ENCODE results near the gene DAAM1. TPM values are rescaled to one million over a fixed set of nuclear protein-coding genes. Genes with fewer than 3 reads are reported as not detected.

Gene DAAM1
- total and polyA plus RNA-seq, 2 donors (not counting 1 experiment from before 2014, with no cell fraction given): 11.2 to 34.3 TPM

GRCh38 chr14:59213368-59214315 lies 25.2 kb downstream of the DAAM1 start:
- Histone ChIP-seq H3K4me1 (ENCODE audit: control insufficient read depth in 2 of 2, insufficient read depth in 2 of 2, low read length in 2 of 2) (peaks cover 5 to 6% of the 10 kb centered on the region in 2 donors), H3K9me3 (ENCODE audit: control extremely low read depth in 1 of 3, control insufficient read depth in 2 of 3, insufficient read depth in 1 of 3, low read length in 2 of 3) (no peaks in the 10 kb centered on the region), H4K20me1 (ENCODE audit: control insufficient read depth, insufficient read depth, low read length, poor library complexity, severe bottlenecking) (peaks cover 5% of the 10 kb centered on the region), H3K4me3 (ENCODE audit: control extremely low read depth in 1 of 5, extremely low read depth in 1 of 5, insufficient read depth in 1 of 5, low read depth in 2 of 5, low read length in 4 of 5) (no peak overlapping the region), H2AFZ (ENCODE audit: insufficient read depth, low read depth, low read length, poor library complexity, severe bottlenecking) (no peak overlapping the region), H3K4me2 (replicated peaks; ENCODE audit: low read depth, low read length, poor library complexity, severe bottlenecking) (no peak overlapping the region), H3K27ac (ENCODE audit: low read length in 2 of 2) (no peak overlapping the region), H3K36me3 (replicated peaks in 1 of 2; ENCODE audit: control extremely low read depth in 1 of 2, control insufficient read depth in 1 of 2, extremely low read depth in 1 of 2, insufficient read depth in 2 of 2, low read length in 1 of 2) (no peaks in the 10 kb centered on the region), H3K9ac (ENCODE audit: low read length) (no peak overlapping the region), H3K27me3 (replicated peaks in 1 of 4; ENCODE audit: control extremely low read depth in 1 of 4, control insufficient read depth in 3 of 4, insufficient read depth in 4 of 4, low read length in 3 of 4) (no peaks in the 10 kb centered on the region), H3K79me2 (ENCODE audit: control insufficient read depth, insufficient read depth, low read length) (peaks cover 63% of the 10 kb centered on the region)
- H3K9me3 Mint-ChIP-seq (ENCODE audit: insufficient read depth): no peaks in the 10 kb centered on the region
- intact Hi-C loops (cut with micrococcal nuclease): no loop called here
- WGBS (ENCODE audit: insufficient coverage): 96% methylated on average over 5 of the region's 7 CpGs
- H3K4me3 Mint-ChIP-seq: no peak overlapping the region
- CTCF ChIA-PET: interaction anchor here (1.4 kb wide), 1 partner anchor 230 kb away, joined by 3 read pairs; no protein-coding TSS in a partner anchor
- POLR2A ChIA-PET: interaction anchor here (0.7 kb wide), 1 partner anchor 140 kb away, joined by 5 read pairs; no protein-coding TSS in a partner anchor
- H3K4me1 Mint-ChIP-seq: peaks cover 41% of the 10 kb centered on the region
- TF ChIP-seq CTCF (IDR thresholded peaks at IDR 0.05): no peak
- TF ChIP-seq EZH2 (IDR thresholded peaks at IDR 0.05; ENCODE audit: borderline replicate concordance, insufficient read depth, low read depth, low read length, poor library complexity, severe bottlenecking): no peak
- ATAC-seq (ENCODE audit: low read depth) (no peak), DNase-seq (no peak)
- no peaks in the 10 kb centered on the region for H3K27me3 Mint-ChIP-seq
- no peak overlapping the region for H3K27ac Mint-ChIP-seq

- Mint-ChIP-seq H3K4me1 (peaks cover 44% of the 10 kb centered on the region), H3K27ac (no peak overlapping the region), H3K9me3 (ENCODE audit: insufficient read depth) (no peaks in the 10 kb centered on the region), H3K27me3 (no peaks in the 10 kb centered on the region), H3K4me3 (no peak overlapping the region)
- no peak overlapping the region for H3K4me2 ChIP-seq (replicated peaks; ENCODE audit: low read depth, low read length, poor library complexity, severe bottlenecking)
- peaks cover 67% of the 10 kb centered on the region for H3K79me2 ChIP-seq (ENCODE audit: control insufficient read depth, insufficient read depth, low read length)
- DNase-seq (no peak), ATAC-seq (ENCODE audit: low read depth) (no peak)
- no peaks in the 10 kb centered on the region for H3K9me3 ChIP-seq (ENCODE audit: control extremely low read depth in 1 of 3, control insufficient read depth in 2 of 3, insufficient read depth in 1 of 3, low read length in 2 of 3)
- no peak for TF ChIP-seq EZH2 (IDR thresholded peaks at IDR 0.05; ENCODE audit: borderline replicate concordance, insufficient read depth, low read depth, low read length, poor library complexity, severe bottlenecking)
- TF ChIP-seq CTCF (IDR thresholded peaks at IDR 0.05): no peak
- H3K4me3 ChIP-seq (ENCODE audit: control extremely low read depth in 1 of 5, extremely low read depth in 1 of 5, insufficient read depth in 1 of 5, low read depth in 2 of 5, low read length in 4 of 5): no peak overlapping the region
- WGBS (ENCODE audit: insufficient coverage): no CpG with 5 or more reads among the region's 3 CpGs
- H3K36me3 ChIP-seq (replicated peaks in 1 of 2; ENCODE audit: control extremely low read depth in 1 of 2, control insufficient read depth in 1 of 2, extremely low read depth in 1 of 2, insufficient read depth in 2 of 2, low read length in 1 of 2): no peaks in the 10 kb centered on the region
- no peak overlapping the region for H2AFZ ChIP-seq (ENCODE audit: insufficient read depth, low read depth, low read length, poor library complexity, severe bottlenecking)
- peaks cover 5% of the 10 kb centered on the region for H4K20me1 ChIP-seq (ENCODE audit: control insufficient read depth, insufficient read depth, low read length, poor library complexity, severe bottlenecking)
- H3K4me1 ChIP-seq (ENCODE audit: control insufficient read depth in 2 of 2, insufficient read depth in 2 of 2, low read length in 2 of 2): peaks cover 5 to 6% of the 10 kb centered on the region in 2 donors
- H3K27me3 ChIP-seq (replicated peaks in 1 of 4; ENCODE audit: control extremely low read depth in 1 of 4, control insufficient read depth in 3 of 4, insufficient read depth in 4 of 4, low read length in 3 of 4): no peaks in the 10 kb centered on the region
- H3K27ac ChIP-seq (ENCODE audit: low read length in 2 of 2): no peak overlapping the region
- intact Hi-C loops (cut with micrococcal nuclease): no loop called here
- no peak overlapping the region for H3K9ac ChIP-seq (ENCODE audit: low read length)
- CTCF ChIA-PET: no interaction called here
- POLR2A ChIA-PET: no interaction called here
These were observed 26.3 kb downstream of the DAAM1 start for GRCh38 chr14:59214702-59215302.
